GM12878 (cell line): ENCODE measurements around the gene PTGR2. TPM values are rescaled to one million over a fixed set of nuclear protein-coding genes. Genes with fewer than 3 reads are reported as not detected.
"Not testable (repeated sequence)": the region's sequence is repeated elsewhere in the genome, so short reads cannot be mapped to it uniquely, and the experiment has no call there.

Experiments used
- ATAC-seq: fragments of 200-7000 bp; cut with Tn5 transposase; 3 replicates; pipeline ENCODE4 v1.9.1; 2020; ENCODE audit warnings: mild to moderate bottlenecking, moderate library complexity
- BruUV-seq: library from RNA; stranded (reverse); fragments of 400-500 nt; replicated peaks from 2 replicates; lab custom pipeline; 2021; lab: Mats Ljungman, UMichigan
- CTCF ChIA-PET: fragments of 300-600 bp; sonication (Branson Sonifier 250); formaldehyde crosslinking; extraction: SDS; loops from one replicate; lab custom pipeline; 2021; ENCODE audit warnings: inconsistent platforms; lab: Yijun Ruan, JAX
- POLR2A ChIA-PET: fragments of 350-600 bp; formaldehyde crosslinking; extraction: SDS; loops from one replicate; lab custom pipeline; 2021; ENCODE audit warnings: inconsistent platforms; lab: Charles Lee
- RAD21 ChIA-PET: fragments of 300-600 bp; sonication (Branson Sonifier 250); formaldehyde crosslinking; loops from one replicate; lab custom pipeline; 2023; ENCODE audit warnings: antibody characterized with exemption; ENCODE audit not compliant: unreplicated experiment; lab: Charles Lee
- SMC1A ChIA-PET: fragments of 300-600 bp; sonication (Branson Sonifier 250); formaldehyde crosslinking; loops from one replicate; lab custom pipeline; 2023; ENCODE audit not compliant: unreplicated experiment, uncharacterized antibody; lab: Charles Lee
- DNase-seq: peaks from one replicate; pipeline ENCODE4 v3.0.0-alpha.2; 2011; ENCODE audit warnings: low read depth, low spot score
- FAIRE-seq: peaks from 3 replicates; lab custom pipeline; 2011; peaks lifted over from hg19 to GRCh38; lab: Jason Lieb, UNC
- H2AFZ ChIP-seq: 2 replicates; pipeline ENCODE4 v1.6.0; 2011; ENCODE audit warnings: low read depth, low read length, control low read depth; ENCODE audit not compliant: control insufficient read depth
- H3K27ac ChIP-seq: 2 replicates; pipeline ENCODE4 v1.5.1; 2011; ENCODE audit warnings: control low read depth; ENCODE audit not compliant: control insufficient read depth, insufficient read depth
- H3K27me3 ChIP-seq, 2 experiments: replicated peaks in 1 of 2; 2 replicates each; pipeline versions ENCODE4 v1.6.0 to v1.6.1; 2011; ENCODE audit warnings: low read length in 1 of 2; ENCODE audit not compliant: control insufficient read depth in 2 of 2, insufficient read depth in 2 of 2
- H3K36me3 ChIP-seq, 2 experiments: 2 replicates each; pipeline ENCODE4 v1.5.1; 2011; ENCODE audit warnings: low read length in 1 of 2; ENCODE audit not compliant: control insufficient read depth in 2 of 2, insufficient read depth in 2 of 2
- H3K4me1 ChIP-seq: 2 replicates; pipeline ENCODE4 v1.6.1; 2011; ENCODE audit warnings: mild to moderate bottlenecking, low read length, moderate library complexity, mixed read lengths; ENCODE audit not compliant: control insufficient read depth, insufficient read depth
- H3K4me2 ChIP-seq: 2 replicates; pipeline ENCODE4 v1.6.0; 2011; ENCODE audit warnings: control low read depth; ENCODE audit not compliant: control insufficient read depth, insufficient read depth
- H3K4me3 ChIP-seq: fragments of 200-600 bp; sonication (generic); 2 replicates; pipeline ENCODE4 v1.5.1; 2016
- H3K79me2 ChIP-seq: 2 replicates; pipeline ENCODE4 v1.6.0; 2011; ENCODE audit warnings: low read length; ENCODE audit not compliant: control insufficient read depth, insufficient read depth
- H3K9ac ChIP-seq: 2 replicates; pipeline ENCODE4 v1.8.0; 2011; ENCODE audit warnings: low read length, control low read depth, mixed read lengths; ENCODE audit not compliant: control insufficient read depth, insufficient read depth
- H3K9me3 ChIP-seq: replicated peaks from 3 replicates; pipeline ENCODE4 v1.5.1; 2011; ENCODE audit warnings: mild to moderate bottlenecking, low read length; ENCODE audit not compliant: control insufficient read depth, insufficient read depth
- H4K20me1 ChIP-seq: 2 replicates; pipeline ENCODE4 v1.6.0; 2011; ENCODE audit not compliant: control insufficient read depth, insufficient read depth
- ZBTB40 ChIP-seq: fragments of 450-650 bp; IDR thresholded peaks from 2 replicates; pipeline ENCODE4 v1.6.1; 2016; ENCODE audit warnings: mild to moderate bottlenecking, moderate library complexity, borderline replicate concordance
- WGBS: methylation state at CpG from one replicate; pipeline ENCODE4 v1.1.6; 2016; ENCODE audit warnings: low lambda C conversion rate; ENCODE audit not compliant: insufficient replicate concordance, insufficient coverage; ENCODE audit errors: missing lambda C conversion rate; 5-methylcytosine and 5-hydroxymethylcytosine counted together
- in situ Hi-C: fragments of 300-500 bp; cut with MboI; formaldehyde crosslinking; loops from 9 replicates; pipeline ENCODE4 v1.14.3; 2018; ENCODE audit warnings: mixed read lengths
- intact Hi-C: fragments of 100-400 bp; cut with micrococcal nuclease; formaldehyde crosslinking; loops from one replicate; pipeline ENCODE4 v1.14.2; 2022; ENCODE audit not compliant: unreplicated experiment
- polyA plus RNA-seq, 11 experiments: library from polyadenylated mRNA; depleted of rRNA in 4 of 11; unstranded in 6 of 11; stranded (reverse) in 5 of 11; fragments of >200 nt; fragmentation: Nextera tagmentation in 4 of 11; fragmentation: Illumina TruSeq in 1 of 11; extraction: Ambion mirVana in 4 of 11; extraction: Trizol in 1 of 11; gene quantifications; 1 replicate in 1 of 11; 2 replicates in 10 of 11; pipeline versions ENCODE4 v1.2.1 to v1.2.3, GENCODE V29; 2011 to 2016; ENCODE audit warnings: inconsistent platforms in 2 of 11, missing spikeins in 2 of 11, low read depth in 1 of 11
- total RNA-seq, 4 experiments: library from RNA; depleted of rRNA in 3 of 4; stranded (reverse); fragments of >200 nt in 3 of 4; fragmentation: Illumina TruSeq in 1 of 4; extraction: Trizol in 1 of 4; gene quantifications; 2 replicates each; pipeline versions ENCODE4 v1.2.1 to v1.2.3, GENCODE V29; 2013 to 2021

The PTGR2 gene
- total and polyA plus RNA-seq, 10 of the 15 experiments (the other 5 are each of a cell fraction or from before 2014, with no cell fraction given), result 3.3 to 12.8 (median 8.4) TPM

- no peak for TF ChIP-seq ZBTB40
Measured at GRCh38 chr14:73916324-73916723, 64.7 kb downstream of the PTGR2 start (continued).

- H4K20me1 ChIP-seq, in situ Hi-C loops, H3K4me2 ChIP-seq, H3K27me3 ChIP-seq, H3K4me1 ChIP-seq, CTCF ChIA-PET, intact Hi-C loops, H3K27ac ChIP-seq, ATAC-seq, DNase-seq, SMC1A ChIA-PET, BruUV-seq, H2AFZ ChIP-seq, H3K9me3 ChIP-seq, FAIRE-seq, H3K4me3 ChIP-seq, H3K79me2 ChIP-seq, H3K9ac ChIP-seq: not testable (repeated sequence)
- RAD21 ChIA-PET, result interaction anchor here (0.6 kb wide), 1 partner anchor 949 kb away, joined by 3 read pairs; no protein-coding TSS in a partner anchor
- POLR2A ChIA-PET, result interaction anchor here (0.7 kb wide), 1 partner anchor 15 kb away, joined by 6 read pairs; no protein-coding TSS in a partner anchor
- H3K36me3 ChIP-seq, result peaks cover 8 to 17% of the 10 kb centered on the region in 2 experiments
- WGBS, result 100% methylated on average over 2 of the region's 2 CpGs
Measured at GRCh38 chr14:73919457-73919856, 67.8 kb downstream of the PTGR2 start.
